OCI-M2 (cell line): ENCODE data around the gene HLCS.
"Not testable (repeated sequence)": the region's sequence is repeated elsewhere in the genome, so short reads cannot be mapped to it uniquely, and the experiment has no call there.

Source experiments
- DNase-seq: peaks from one replicate; lab custom pipeline; 2025; ENCODE audit not compliant: unreplicated experiment; lab: John Stamatoyannopoulos, UW

The HLCS gene

DNA sequence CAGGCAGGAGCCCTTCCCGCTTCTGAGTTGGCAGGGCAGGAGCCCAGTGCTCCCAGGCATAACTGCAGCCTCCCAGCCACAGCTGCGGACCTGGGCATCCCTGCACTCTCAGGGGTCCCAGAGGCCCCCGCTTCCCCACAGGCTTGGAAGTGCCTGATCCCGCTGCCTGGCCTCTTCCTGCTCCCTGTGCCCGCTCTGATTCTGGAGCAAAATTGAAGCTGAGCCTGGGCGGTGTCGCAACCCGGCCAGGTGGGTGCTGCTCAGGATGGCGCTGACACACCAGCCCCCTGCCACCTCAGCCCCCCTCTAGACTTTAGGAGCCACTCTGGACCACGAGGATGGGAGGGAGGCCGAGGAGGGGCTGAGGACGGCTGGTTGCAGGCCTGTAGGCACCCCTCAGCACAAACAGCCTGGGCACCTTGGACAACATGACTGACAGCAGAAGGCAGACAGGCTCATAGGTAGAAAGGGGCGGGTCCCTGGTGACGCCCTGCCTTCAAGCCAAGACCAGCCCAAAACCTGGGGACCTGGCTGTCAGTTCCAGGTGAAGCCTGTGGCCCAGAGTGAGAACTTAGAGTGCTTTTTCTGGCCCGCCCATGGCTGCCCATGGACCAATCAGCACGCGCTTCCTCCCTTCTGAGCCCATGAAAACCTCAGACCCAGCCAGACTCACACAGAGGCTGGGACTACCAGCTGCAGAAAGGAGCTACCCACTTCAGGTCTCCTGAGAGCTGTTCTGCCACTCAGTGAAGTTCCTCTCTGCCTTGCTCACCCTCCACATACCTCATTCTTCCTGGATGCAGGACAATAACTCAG, 7.2 kb downstream of the HLCS start:
- no peak for DNase-seq

DNA sequence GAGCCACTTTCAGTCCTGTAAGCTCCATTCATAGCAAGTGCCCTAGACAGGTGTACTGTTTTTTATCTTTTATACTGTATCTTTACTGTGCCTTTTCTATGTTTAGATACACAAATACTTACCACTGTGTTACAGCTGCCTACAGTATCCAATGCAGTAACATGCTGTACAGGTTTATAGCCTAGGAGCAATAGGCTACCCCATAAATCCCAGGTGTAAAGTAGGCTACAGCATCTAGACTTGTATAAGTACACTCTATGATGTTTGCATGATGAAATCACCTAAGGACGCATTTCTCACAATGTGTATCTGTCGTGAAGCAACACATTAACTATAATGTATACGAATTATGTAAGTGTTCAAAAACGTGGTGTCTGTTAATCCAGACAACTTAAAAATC, 10.7 kb downstream of the HLCS start:
- no peak for DNase-seq

DNA sequence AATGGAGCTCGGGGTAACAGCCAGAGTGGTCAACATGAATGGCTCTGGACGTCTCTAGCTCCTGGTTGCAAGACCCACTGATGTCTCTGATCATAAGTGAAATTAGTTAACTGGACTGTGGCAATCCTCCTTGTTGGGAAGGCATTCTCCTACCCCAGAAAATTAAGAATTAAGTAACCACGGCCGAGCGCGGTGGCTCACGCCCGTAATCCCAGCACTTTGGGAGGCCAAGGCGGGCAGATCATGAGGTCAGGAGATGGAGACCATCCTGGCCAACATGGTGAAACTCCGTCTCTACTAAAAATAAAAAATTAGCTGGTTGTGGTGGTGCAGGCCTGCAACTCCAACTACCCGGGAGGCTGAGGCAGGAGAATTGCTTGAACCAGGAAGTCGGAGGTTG, 14.1 kb downstream of the HLCS start:
- DNase-seq, result not testable (repeated sequence)

DNA sequence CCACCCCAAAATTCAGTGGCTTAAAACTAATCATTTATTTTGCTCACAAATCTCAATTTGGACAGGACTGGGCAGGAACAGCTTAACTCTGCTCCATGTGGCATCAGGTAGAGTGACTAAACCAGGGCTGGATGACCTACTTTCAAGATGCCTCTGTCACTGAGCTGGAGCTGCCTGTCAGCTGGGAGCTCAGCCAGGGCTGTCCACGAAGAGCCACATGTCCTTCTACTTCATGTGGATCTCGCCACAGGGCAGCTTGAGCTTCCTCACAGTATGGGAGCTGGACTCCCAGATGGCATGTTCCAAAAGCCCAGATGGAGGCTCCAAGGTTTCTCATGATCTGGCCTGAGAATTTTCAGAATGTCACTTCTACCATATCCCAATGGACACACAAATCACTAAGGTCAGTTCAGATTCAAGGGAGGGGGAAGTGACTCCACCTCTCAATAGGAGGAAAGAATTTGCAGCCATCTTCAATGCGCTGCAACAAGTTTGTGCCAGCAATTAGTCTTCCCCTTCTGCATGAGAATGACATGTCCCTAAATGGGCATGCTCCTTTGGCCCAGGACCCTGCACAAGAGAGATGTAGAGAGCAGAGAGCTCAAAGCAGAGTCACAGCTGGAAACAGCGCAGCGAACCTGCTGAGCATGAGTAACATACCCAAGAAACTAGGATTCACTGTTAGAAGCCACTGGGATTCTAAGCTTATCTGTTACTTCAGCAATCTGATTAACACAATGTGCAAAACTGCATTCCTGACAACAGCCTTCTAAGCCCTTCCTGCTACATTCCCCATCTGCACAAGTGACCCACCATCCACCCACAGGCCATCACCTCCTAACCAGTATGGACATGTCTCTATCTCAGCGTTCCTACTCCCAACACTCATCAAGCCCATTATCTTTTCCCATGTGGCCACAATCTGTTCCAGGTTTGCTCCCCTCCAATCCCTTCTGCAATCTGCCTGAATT, 17.0 kb downstream of the HLCS start:
- DNase-seq, result no peak

DNA sequence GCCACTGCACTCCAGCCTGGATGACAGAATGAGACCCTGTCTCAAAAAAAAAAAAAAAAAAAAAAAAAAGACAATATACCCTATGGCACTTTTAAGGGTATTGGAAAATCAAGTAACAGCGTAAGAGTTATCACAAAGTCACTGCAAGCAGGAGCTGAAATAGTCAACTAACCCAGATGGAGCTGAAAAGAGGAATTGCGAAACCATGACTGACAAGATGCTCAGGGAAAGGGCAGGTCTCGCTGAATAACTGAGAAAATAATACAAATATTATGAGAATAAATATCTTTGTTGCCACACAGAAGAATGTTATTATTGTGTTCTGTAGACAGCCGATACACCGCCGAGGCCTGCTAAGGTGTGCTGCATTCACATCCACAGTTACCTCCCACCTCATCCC, 17.8 kb downstream of the HLCS start:
- DNase-seq, result no peak

DNA sequence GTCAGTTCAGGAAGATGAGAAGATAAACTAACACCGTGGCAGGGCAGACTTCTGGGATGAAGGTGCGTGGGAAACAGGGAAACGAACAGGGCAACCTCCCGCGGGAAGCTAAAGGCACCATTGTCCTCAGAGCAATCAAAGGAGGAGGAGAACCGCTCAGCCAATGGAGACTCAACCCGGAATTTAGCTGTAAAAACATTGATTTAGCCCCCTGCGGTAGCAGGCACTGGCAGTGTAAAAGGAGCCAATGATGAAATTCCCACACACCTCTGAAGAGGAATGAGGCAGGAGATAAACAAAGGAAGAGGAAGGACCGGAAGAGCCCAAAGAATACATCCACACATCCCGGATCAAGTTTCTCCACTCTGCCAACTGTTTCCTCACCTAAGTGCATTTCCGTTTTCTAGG, 19.5 kb downstream of the HLCS start:
- no peak for DNase-seq

DNA sequence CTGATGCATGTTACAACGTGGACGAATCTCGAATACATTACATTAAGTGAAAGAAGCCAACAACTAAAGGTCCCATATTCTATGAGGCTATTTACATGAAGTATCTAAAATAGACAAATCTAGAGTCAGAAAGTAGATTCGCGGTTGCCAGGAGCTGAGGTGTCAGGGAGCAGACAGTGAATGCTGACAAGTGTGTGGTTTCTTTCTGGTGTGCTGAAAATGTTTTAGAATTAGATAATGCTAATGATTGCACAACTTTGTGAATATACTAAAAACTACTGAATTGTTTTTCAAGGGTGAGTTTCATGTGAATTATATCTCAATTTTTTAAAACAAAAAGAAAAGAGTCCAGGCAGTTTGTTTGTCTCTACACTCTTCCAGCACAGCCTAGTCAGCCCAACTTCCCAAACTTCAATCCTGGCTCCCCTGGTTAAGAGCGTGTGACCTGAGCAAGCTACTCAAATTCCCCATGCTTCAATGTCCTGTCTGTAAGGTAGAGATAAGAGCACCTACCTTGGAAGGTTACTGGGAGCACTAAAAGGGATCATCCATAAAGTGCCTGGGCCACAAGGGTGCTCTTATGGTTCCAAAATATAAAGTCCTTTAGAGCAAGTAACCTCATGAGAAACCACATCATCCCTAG, 20.9 kb downstream of the HLCS start:
- no peak for DNase-seq

DNA sequence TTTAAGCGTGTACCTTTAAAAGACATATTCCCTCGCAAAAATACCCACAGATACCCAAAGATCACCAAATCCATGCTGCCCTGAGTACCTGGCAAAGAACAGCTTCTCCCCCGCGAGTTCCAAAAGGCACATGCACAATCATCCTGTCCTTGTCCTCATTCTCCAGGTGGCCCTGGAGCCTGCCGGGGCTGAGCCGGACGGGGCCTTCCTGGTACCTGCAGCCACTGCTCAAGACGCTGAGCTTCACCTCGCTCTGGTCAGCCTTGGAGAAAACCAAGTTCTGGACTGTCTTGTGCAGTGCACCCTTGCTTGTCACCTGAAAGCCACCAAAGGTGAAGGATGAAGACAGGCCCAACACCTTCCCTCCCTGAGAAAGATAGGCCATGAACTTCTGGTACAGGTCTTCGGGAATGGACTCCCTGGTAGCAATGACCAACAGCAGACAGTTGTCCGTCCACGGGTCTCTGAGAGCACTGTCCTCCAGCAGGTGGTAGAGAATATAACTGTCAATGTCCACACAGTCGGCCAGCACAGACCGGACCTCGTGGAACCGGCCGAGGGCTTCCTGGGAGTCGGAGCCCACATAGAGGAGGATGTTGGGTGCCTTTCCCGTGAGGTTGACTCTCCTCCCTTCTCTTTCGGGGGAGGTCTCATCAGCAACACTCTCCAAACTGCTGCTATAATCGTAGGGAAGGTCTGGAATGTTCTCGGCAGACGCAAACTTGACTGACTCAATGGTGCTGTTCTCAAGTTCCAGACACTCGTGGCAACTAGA, 29.9 kb downstream of the HLCS start:
- no peak for DNase-seq

DNA sequence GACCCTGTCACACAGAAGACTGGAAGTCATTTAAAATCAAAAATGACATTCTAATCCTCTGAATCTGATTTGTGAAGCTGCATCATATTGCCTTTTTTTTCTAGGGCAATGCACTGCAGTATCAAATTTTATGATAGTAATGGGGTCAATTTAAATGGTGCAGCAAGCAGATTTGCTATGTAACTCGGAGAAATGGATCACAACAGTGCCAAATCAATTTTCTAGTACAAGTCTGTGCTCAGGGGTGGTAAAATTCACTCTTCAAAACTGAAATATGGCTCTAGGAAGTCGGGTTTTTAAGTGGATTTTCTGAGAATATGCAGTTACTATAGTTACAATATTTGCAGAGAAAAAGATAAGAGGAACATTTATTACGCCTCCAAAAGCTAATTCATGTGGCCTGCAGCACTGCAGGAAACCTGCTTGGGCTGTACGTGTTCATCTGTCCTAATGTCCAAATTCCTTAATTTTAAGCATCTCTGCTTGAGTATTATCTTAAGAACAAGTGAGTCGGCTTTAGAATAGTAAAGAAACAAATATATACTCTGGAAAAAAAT, 31.5 kb downstream of the HLCS start:
- DNase-seq, result no peak

DNA sequence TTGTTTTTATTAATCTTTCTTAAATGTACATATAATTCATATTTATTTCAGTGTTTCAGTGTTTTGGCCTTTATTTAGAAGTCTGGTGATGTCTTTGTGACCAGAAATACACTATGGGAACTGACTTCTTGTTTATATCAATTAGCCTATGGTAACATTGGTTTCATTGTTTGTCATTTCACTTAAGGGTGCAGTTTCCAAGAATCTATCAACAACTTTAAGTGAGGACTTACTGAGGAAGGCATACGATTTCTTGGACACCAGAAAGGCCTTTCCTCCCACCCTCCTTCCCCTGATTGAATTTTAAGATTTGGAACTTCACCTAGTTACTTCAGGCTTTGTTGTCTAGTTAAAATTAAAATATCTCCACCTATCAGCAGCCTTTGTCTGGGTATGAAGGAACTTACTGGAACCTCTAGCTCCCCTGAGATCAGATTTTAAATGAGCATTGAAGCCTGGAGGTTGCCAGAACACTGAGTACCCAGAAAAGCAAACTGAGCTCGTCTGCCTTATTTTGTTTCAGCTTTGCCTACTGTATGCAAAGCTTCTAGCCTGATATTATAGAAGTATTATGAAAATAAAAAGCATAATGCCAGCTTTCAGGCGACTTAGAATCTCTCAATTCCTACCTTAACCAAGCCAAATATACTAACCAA, 34.2 kb downstream of the HLCS start:
- DNase-seq, result no peak

DNA sequence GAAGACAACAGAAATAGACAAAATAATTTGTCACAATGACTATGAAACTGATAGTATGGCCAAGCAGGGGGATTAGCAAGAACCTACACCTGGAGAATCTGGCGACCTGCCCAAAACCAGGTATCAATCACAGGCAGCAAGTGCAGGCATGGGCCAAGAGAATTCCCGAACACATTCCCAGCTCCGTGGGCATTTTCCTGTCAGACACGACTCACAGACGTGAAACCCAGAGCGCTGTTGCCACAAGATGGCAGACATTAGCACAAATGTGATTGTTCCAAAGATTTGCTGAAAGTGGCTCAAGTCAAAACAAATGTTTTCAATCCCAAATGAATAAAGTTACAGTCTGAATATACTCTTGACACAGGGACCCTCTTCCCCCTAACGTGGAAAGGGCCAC, 36.8 kb downstream of the HLCS start:
- no peak for DNase-seq

DNA sequence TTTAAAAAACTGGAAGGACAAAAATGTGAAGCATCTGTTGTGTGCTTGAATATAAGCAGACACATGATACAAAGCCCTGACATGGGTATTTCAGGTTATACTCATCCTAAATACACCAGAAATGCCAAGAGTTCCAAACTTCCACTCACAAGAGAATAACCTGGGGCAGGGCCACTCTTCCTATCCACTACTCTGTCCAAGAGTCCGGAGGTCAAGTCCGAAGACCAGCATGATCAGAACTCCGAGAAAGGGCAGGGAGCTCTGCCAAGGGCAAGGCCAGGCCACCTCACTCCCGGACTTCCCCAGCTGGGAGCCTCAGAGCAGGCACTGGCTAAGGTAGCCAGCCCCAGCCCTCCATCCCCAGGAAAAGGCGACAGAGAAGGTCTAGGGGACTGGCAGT, 37.5 kb downstream of the HLCS start:
- no peak for DNase-seq

DNA sequence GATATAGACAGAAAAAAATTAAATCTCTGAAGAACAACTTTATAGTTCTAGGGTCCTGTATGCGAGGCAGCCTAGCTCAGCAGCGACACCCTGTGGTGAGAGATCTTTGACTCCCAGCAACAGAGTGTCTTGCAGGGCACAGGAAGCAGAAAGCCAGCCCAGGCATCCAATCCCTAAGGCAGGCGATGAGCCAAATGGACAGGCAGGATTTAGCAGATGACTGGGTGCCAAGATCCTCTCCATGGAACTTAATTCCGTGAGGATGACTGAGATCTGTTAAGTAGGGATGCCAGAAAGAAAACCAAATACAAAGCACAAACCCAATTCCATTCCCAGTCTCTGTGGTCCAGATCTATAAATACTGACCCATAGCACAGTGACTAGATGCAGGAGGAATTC, 38.8 kb downstream of the HLCS start:
- peak; percentile 70 for DNase-seq

DNA sequence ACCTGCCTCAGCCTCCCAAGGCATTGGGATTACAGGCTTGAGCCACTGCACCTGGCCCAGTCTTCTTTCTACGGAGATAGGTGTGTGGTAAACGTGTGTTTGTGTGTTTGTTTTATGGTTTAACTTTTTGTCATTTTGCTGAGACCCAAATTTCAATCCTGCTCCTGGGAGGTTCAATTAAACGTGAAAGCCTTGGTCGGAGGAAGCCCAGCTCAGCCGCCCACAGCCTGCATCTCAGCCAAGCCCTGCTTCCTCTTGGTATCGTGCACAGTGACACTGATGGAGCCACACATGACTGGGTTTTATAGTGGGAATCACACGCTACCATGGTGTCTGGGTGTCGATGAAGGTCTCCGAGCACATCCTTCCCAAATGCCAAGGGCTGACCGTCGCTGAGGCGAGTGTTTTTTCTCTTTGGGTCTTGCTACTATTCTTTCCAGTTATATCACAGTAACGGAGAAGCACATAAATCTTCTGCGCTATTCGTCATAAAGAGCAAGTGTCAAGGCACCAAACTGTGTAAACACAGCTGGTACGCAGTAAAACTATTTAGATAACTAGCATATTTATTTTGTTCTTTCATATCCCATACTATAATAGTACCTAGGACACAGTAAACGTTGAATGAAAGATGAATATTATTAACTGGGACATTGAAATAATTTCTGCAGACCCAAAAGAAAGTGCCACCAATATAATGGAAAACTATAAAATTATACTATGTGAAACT, 39.3 kb downstream of the HLCS start:
- no peak for DNase-seq

DNA sequence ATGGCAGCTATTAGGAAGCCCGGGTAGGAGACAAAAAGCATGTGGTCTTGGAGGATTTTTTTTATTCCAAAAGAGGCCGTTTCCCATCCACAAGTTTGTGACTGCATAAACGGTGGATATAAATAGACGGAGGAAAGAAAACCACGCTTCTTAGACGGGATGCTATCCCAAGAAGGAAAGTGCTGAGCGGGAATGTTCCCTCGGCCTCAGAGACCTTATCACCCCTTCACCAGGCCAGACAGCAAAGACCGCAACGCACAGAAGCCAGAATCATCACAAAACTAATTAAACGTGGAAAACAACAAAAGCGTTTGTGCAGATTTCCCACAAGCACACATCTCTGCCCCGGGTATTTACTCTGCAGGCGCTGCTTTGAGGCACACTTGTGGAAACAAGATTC, 43.2 kb downstream of the HLCS start:
- no peak for DNase-seq

DNA sequence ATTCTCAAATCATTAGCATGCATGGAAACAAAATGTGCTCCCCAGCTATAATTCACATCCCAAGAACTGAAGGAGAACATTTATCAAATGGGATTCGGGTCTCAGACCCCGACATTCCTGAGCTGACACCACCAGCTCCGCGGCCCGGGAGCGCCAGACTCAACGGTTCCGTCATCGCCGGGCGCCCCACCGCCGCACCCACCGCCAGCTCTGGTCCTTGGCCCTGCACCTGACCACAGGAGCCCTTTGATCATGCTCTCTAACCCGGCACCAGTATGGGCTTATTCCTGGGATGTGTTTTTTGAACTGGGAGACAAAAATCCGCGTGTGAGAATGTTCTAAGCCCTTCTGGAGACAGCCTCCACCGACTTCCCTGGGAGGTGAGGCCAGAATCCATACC, 43.6 kb downstream of the HLCS start:
- no peak for DNase-seq

DNA sequence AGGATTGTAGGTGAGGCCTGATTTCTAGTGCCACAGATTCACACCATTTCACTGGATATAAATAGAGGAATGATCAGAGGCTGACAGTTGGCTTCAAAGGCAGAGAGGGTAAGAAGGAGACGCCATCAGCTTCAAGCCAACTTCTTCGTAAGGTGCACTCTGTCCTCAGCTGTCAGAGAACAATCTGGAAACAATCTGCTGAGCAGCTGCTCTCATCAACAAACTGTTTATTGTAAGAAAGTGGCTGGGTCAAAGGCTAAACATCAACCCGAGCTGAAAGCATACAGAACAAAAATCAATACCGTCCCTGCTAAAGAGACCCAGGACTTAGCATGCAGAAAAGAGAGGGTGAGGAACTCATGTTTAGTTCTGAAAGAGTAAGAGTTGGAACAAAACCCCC, 48.2 kb downstream of the HLCS start:
- DNase-seq, result no peak

DNA sequence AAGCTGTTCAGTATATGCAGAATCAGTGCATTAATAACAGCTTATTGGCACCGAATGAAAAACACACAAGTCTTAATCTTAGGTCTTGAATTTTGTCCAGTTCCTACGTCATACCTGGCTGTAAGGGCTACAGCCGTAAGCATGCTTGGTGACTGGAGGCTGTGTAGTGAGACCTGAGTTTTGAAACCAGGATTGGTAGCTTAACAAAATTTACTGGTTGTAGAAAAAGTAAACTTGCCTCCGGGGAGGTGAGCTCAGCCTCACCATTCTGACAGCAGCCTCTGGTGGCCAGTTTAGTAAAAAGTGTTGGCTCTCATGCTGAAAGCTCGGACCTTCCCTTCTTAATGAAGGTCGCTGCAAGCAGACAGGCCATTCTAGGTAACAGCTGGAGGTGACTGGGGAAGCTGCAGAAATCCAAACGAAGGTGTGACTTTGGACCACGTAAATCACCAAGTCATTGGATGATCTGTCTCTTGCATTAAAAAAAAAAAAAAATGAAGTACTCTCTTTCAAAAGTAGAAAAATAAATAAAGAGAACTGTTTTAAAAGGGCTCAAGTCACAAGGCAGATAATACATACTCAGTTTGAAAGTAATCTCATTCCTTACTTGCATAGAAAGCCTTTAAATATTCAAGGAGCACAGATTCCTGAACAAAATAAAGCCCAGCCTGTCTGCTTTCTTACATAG, 48.9 kb downstream of the HLCS start:
- DNase-seq, result no peak

DNA sequence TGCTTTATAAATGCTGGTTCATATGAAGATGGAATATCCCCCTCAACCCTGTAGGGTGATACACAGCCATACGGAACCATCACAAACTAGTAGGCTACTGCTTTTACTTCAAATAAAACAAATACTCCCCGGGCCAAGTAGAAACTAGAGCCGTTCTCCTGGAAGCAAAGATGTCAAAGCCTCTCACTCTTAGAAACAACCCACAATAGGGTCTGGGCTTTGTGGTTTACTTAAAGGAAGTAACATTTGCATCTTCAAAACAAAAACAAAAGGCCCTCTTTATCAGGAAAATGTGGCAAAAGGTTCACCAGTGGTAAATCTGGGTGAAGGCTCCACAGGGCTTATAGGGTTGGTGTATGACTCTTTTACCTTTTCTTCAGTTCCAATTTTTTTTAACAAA, 49.8 kb downstream of the HLCS start:
- DNase-seq, result no peak
